CD14-positive monocyte (primary cell): ENCODE results near the gene TSPYL6. TPM values are rescaled to one million over a fixed set of nuclear protein-coding genes. Genes with fewer than 3 reads are reported as not detected.

Experiments used
- DNase-seq, 3 donors: peaks; one replicate each; pipeline ENCODE4 v3.0.0-alpha.2; 2011 to 2022
- H2AFZ ChIP-seq: 2 replicates; pipeline ENCODE4 v1.6.0; 2012; ENCODE audit warnings: mild to moderate bottlenecking, low read depth, low read length, inconsistent platforms; ENCODE audit not compliant: insufficient read depth, poor library complexity, severe bottlenecking
- H3K27ac ChIP-seq, 2 donors: 1 replicate in 1 of 2; 2 replicates in 1 of 2; pipeline ENCODE4 v1.5.1; 2012 to 2013; ENCODE audit warnings: low read length in 2 of 2, control low read depth in 1 of 2, inconsistent platforms in 1 of 2, low read depth in 1 of 2, mild to moderate bottlenecking in 1 of 2
- H3K27me3 ChIP-seq, 2 donors: one replicate each; pipeline versions ENCODE4 v1.6.0 to v1.6.1; 2011 to 2013; ENCODE audit warnings: low read length in 2 of 2; ENCODE audit not compliant: control insufficient read depth in 2 of 2, insufficient read depth in 2 of 2
- H3K36me3 ChIP-seq, 2 donors: replicated peaks in 1 of 2; 1 replicate in 1 of 2; 2 replicates in 1 of 2; pipeline versions ENCODE4 v1.5.1 to v1.6.1; 2012 to 2013; ENCODE audit warnings: low read length in 2 of 2, control low read depth in 1 of 2, inconsistent platforms in 1 of 2, mild to moderate bottlenecking in 1 of 2; ENCODE audit not compliant: insufficient read depth in 2 of 2, control insufficient read depth in 1 of 2
- H3K4me1 ChIP-seq, 2 donors: 1 replicate in 1 of 2; 2 replicates in 1 of 2; pipeline versions ENCODE4 v1.5.1 to v1.6.1; 2012 to 2013; ENCODE audit warnings: low read length in 2 of 2, control low read depth in 1 of 2, inconsistent platforms in 1 of 2, mild to moderate bottlenecking in 1 of 2, moderate library complexity in 1 of 2; ENCODE audit not compliant: insufficient read depth in 2 of 2, control insufficient read depth in 1 of 2
- H3K4me2 ChIP-seq: replicated peaks from 2 replicates; pipeline ENCODE3; 2012; ENCODE audit warnings: low read length, moderate library complexity, mild to moderate bottlenecking; ENCODE audit not compliant: poor library complexity, severe bottlenecking; ENCODE audit errors: extremely low read depth
- H3K4me3 ChIP-seq, 3 experiments: fragments of 200-600 bp in 1 of 3; sonication (generic) in 1 of 3; replicated peaks in 1 of 3; 1 replicate in 2 of 3; 2 replicates in 1 of 3; pipeline ENCODE4 v1.5.1; 2011 to 2013; ENCODE audit warnings: low read length in 3 of 3, mild to moderate bottlenecking in 3 of 3, control low read depth in 2 of 3, low read depth in 2 of 3, inconsistent platforms in 1 of 3, moderate library complexity in 1 of 3
- H3K79me2 ChIP-seq: 2 replicates; pipeline ENCODE4 v1.6.0; 2012; ENCODE audit warnings: mild to moderate bottlenecking, control low read depth, inconsistent platforms, low read length, moderate library complexity; ENCODE audit not compliant: insufficient read depth
- H3K9ac ChIP-seq: 2 replicates; pipeline ENCODE4 v1.6.0; 2017; ENCODE audit warnings: low read length, mild to moderate bottlenecking; ENCODE audit not compliant: insufficient read depth, poor library complexity, severe bottlenecking
- H3K9me3 ChIP-seq, 2 donors: replicated peaks in 1 of 2; 1 replicate in 1 of 2; 2 replicates in 1 of 2; pipeline versions ENCODE4 v1.5.1 to v1.6.1; 2012 to 2013; ENCODE audit warnings: low read length in 2 of 2, control low read depth in 1 of 2; ENCODE audit not compliant: control insufficient read depth in 1 of 2, insufficient read depth in 1 of 2
- H4K20me1 ChIP-seq: 2 replicates; pipeline ENCODE4 v1.6.0; 2012; ENCODE audit warnings: mild to moderate bottlenecking, low read length, control low read depth, moderate library complexity; ENCODE audit not compliant: insufficient read depth
- H3K27ac Mint-ChIP-seq, 7 donors: one replicate each; pipeline ENCODE4 v1.8.0; 2020; ENCODE audit warnings: mild to moderate bottlenecking in 7 of 7, mixed read lengths in 7 of 7, moderate library complexity in 6 of 7, inconsistent platforms in 2 of 7
- H3K27me3 Mint-ChIP-seq, 3 donors: one replicate each; pipeline ENCODE4 v1.8.0; 2021 to 2022; ENCODE audit warnings: low read depth in 3 of 3, mild to moderate bottlenecking in 3 of 3, mixed read lengths in 3 of 3, moderate library complexity in 3 of 3, inconsistent platforms in 1 of 3
- H3K36me3 Mint-ChIP-seq, 2 donors: one replicate each; pipeline ENCODE4 v1.8.0; 2020; ENCODE audit warnings: mixed read lengths in 2 of 2, inconsistent platforms in 1 of 2, mild to moderate bottlenecking in 1 of 2
- H3K4me1 Mint-ChIP-seq: one replicate; pipeline ENCODE4 v1.8.0; 2020; ENCODE audit warnings: mild to moderate bottlenecking, mixed read lengths
- H3K4me3 Mint-ChIP-seq, 2 donors: one replicate each; pipeline ENCODE4 v1.8.0; 2020; ENCODE audit warnings: mild to moderate bottlenecking in 2 of 2, mixed read lengths in 2 of 2, moderate library complexity in 1 of 2
- H3K9me3 Mint-ChIP-seq, 7 donors: one replicate each; pipeline ENCODE4 v1.8.0; 2020 to 2022; ENCODE audit warnings: mixed read lengths in 7 of 7, mild to moderate bottlenecking in 6 of 7, moderate library complexity in 6 of 7, inconsistent platforms in 2 of 7
- CTCF ChIP-seq: fragments of 200-600 bp; IDR thresholded peaks from one replicate; pipeline ENCODE4 v1.8.0; 2022; ENCODE audit warnings: antibody characterized with exemption, mild to moderate bottlenecking
- WGBS: methylation state at CpG from one replicate; pipeline ENCODE4 v1.1.5; 2013; ENCODE audit warnings: missing lambda C conversion rate; ENCODE audit not compliant: insufficient coverage; 5-methylcytosine and 5-hydroxymethylcytosine counted together
- intact Hi-C, 2 donors: fragments of 100-400 bp; cut with micrococcal nuclease; formaldehyde crosslinking; loops; one replicate each; pipeline versions ENCODE4 v1.15.0 to v1.15.1; 2023
- polyA plus RNA-seq, 3 donors: library from polyadenylated mRNA; depleted of rRNA in 1 of 3; unstranded in 2 of 3; stranded (reverse) in 1 of 3; fragments of 300-500 nt in 2 of 3; fragments of >200 nt in 1 of 3; fragmentation: Illumina TruSeq in 2 of 3; gene quantifications; 1 replicate in 2 of 3; 2 replicates in 1 of 3; pipeline ENCODE4 v1.2.3, GENCODE V29; 2012 to 2021

TSPYL6 gene
- polyA plus RNA-seq, 3 donors: not detected

DNA sequence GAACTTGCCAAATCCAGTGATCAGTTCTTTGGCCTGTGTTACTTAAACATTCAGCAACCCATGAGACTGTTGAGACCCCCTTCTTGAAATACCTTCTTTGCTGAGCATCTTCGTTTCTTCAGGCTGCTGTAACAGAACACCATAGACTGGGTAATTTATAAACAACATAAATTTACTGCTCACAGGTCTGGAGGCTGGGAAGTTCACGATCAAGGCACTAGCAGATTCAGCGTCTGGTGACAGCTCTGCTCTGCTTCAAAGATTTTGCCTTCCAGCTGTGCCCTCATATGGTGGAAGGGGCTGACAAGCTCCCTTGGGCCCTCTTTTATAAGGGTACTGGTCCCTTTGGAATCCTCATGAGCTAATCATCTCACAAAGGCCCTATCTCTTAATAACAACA is 28.8 kb upstream of the TSPYL6 start:
- no peaks in the 10 kb centered on the region for H3K27me3 Mint-ChIP-seq
- peaks cover 0 to 1% (median 0%) of the 10 kb centered on the region in 7 donors for H3K9me3 Mint-ChIP-seq
- no CpG with 5 or more reads among the region's 3 CpGs for WGBS
- Histone ChIP-seq H3K4me2 (no peak overlapping the region), H3K9ac (no peak overlapping the region), H3K9me3 (no peaks in the 10 kb centered on the region), H3K79me2 (no peaks in the 10 kb centered on the region), H3K4me3 (no peak overlapping the region), H3K27me3 (no peaks in the 10 kb centered on the region), H3K4me1 (no peaks in the 10 kb centered on the region), H4K20me1 (no peaks in the 10 kb centered on the region), H3K27ac (no peak overlapping the region), H2AFZ (no peak overlapping the region), H3K36me3 (no peaks in the 10 kb centered on the region)
- H3K4me3 Mint-ChIP-seq: no peak overlapping the region
- no peaks in the 10 kb centered on the region for H3K4me1 Mint-ChIP-seq
- no peak overlapping the region for H3K27ac Mint-ChIP-seq
- no peak for DNase-seq
- intact Hi-C loops: no loop called here
- TF ChIP-seq CTCF: no peak
- H3K36me3 Mint-ChIP-seq: no peaks in the 10 kb centered on the region

- Mint-ChIP-seq H3K4me1 (no peaks in the 10 kb centered on the region), H3K9me3 (no peaks in the 10 kb centered on the region), H3K36me3 (no peaks in the 10 kb centered on the region), H3K27me3 (no peaks in the 10 kb centered on the region), H3K4me3 (no peak overlapping the region), H3K27ac (no peak overlapping the region)
- no peak for DNase-seq
- intact Hi-C loops: loop anchor here in 1 of 2 donors (10.0 kb wide), 1 partner anchor 1865 kb away; no protein-coding TSS in a partner anchor
- Histone ChIP-seq H3K4me3 (no peak overlapping the region), H4K20me1 (no peaks in the 10 kb centered on the region), H3K4me2 (no peak overlapping the region), H3K79me2 (no peaks in the 10 kb centered on the region), H3K4me1 (no peaks in the 10 kb centered on the region), H3K9ac (no peak overlapping the region), H3K36me3 (no peaks in the 10 kb centered on the region), H2AFZ (no peak overlapping the region), H3K27ac (no peak overlapping the region), H3K9me3 (no peaks in the 10 kb centered on the region), H3K27me3 (no peaks in the 10 kb centered on the region)
- TF ChIP-seq CTCF: no peak
- no CpG with 5 or more reads among the region's 2 CpGs for WGBS
Measured at GRCh38 chr2:54279385-54279784, 23.4 kb upstream of the TSPYL6 start.
